Mucosa of gallbladder (tissue), 1 donor: ENCODE data around the gene MARCOL. TPM values are rescaled to one million over a fixed set of nuclear protein-coding genes. Genes with fewer than 3 reads are reported as not detected.

Source experiments
- DNase-seq: peaks from one replicate; pipeline ENCODE4 v3.0.0-alpha.2; 2020; ENCODE audit warnings: low spot score
- total RNA-seq: library from RNA; stranded (reverse); gene quantifications from one replicate; pipeline ENCODE4 v1.2.1, GENCODE V29; 2021
- donor health status: DM: no; HTN: no; CAD: no.

Gene MARCOL, protein sequence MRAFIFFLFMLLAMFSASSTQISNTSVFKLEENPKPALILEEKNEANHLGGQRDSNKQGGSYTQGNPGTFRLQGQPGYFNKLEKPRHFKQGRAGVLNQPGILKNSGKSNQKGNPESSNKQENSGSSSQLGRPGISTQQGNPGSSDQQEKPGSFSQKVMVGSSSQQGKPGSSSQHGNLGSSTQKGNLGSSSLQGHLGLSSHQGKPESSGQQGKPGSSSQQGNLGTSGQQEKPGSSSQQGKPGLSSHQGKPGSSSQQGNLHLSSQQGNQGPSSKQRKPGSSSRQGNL
- not detected for total RNA-seq

GRCh38 chr5:148238418-148238794, at the start of gene MARCOL:
Gene MARCOL (plus strand): TSS chr5:148238525. CDS start chr5:148238598, 73 bp downstream.
- no peak for DNase-seq

DNA sequence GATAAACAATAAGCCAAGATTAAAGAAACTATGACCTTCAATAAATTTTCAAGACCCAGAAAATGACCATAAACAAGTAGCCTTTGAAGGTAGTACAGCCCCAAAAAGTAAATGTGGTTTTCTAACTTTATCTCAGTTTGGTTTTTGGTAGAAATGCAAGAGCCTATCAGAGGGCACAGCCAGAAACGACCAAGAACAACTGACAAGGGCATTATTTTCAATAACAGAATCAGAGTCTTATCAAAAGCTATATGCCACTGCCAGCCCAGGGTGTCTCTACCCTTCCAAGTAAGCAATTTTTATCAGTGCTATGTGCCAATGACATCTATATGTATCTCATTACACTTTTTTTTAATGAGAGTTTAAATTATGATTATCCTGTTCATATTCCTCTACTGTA, 47.3 kb upstream of the MARCOL start:
- DNase-seq = no peak

- no peak for DNase-seq
These were observed 45.1 kb upstream of the MARCOL start for GRCh38 chr5:148193202-148193601.

GRCh38 chr5:148201151-148201550, 37.2 kb upstream of the MARCOL start:
- no peak for DNase-seq

GRCh38 chr5:148202531-148203203, 35.7 kb upstream of the MARCOL start, which contains the start of gene SPINK6:
Gene SPINK6 (plus strand): TSS chr5:148203042. CDS start chr5:148203097, 55 bp downstream.
- no peak for DNase-seq

- no peak for DNase-seq
These were observed 33.1 kb upstream of the MARCOL start for GRCh38 chr5:148205044-148205806.

GRCh38 chr5:148205865-148206264, 32.5 kb upstream of the MARCOL start:
- DNase-seq = no peak

GRCh38 chr5:148206620-148207019, 31.7 kb upstream of the MARCOL start:
- no peak for DNase-seq

- no peak for DNase-seq
These were observed 30.1 kb upstream of the MARCOL start for GRCh38 chr5:148208226-148208625.

GRCh38 chr5:148209151-148209770, 29.1 kb upstream of the MARCOL start:
- no peak for DNase-seq

DNA sequence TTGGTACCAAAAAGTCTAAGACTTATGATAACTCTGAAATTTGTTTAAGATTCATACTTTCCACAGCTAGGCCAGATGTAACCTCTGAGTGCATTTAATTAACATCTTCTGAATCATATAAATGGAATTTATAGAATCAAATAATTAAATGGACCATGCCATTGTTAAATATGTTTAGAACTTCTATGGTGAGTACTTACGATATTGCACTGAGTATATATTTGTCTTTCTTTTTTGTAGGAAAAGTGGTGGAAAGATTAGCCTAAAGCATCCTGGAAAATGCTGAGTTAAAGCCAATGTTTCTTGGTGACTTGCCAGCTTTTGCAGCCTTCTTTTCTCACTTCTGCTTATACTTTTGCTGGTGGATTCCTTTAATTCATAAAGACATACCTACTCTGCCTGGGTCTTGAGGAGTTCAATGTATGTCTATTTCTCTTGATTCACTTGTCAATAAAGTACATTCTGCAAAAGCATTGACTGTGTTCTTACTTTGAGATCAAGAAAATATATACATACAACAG, 23.6 kb upstream of the MARCOL start:
- no peak for DNase-seq

- DNase-seq = no peak
These were observed 16.8 kb upstream of the MARCOL start for GRCh38 chr5:148221508-148221907.

- no peak for DNase-seq
These were observed 14.1 kb upstream of the MARCOL start for GRCh38 chr5:148224117-148224742.

DNA sequence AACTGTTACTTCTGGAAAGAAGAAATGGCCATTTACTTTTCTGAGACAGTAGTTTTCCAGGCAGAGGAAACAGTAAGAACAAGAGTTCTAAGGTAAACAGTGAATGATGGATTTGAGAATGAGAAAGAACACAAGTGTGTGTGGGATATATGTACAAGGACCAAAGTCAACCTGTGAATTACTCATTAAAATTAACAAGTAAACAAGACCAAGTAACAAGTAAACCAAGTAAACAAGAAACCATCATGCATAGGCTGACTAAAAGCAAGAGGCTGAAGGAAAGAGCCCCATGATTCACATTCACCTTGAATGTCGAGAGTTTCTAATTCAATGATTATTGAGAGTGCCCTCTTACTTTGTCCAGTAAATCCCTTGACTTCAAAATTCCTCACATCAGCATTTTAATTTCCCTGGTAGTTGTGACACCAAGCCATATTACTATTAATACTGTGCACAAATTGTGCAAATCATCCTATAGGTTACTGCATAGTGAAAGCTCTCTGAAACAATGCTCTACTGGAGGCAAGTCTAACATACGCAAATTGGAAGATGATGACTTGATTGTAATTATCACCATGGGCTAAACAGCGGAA, 9.8 kb upstream of the MARCOL start:
- DNase-seq = no peak

DNA sequence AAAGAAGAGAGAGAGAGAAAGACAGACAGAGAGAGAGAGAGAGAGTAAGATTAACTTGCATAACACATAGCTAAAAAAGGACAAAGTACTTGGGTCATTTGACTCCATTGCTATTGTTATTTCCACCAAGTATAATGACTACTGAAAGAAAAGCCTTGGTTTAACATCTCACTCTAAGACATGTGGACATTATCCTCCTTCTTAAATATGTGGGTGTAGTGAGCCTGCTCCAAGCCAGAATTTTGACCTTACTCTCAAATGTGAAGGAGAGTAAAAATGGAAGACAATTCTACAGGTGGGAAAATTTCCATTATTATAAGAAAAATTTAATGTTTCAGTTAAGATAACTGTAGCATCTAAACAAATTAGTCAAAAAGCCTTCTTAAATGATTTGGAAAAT, 8.5 kb upstream of the MARCOL start:
- DNase-seq = no peak

- DNase-seq = no peak
These were observed 8.1 kb upstream of the MARCOL start for GRCh38 chr5:148230240-148230639.

DNA sequence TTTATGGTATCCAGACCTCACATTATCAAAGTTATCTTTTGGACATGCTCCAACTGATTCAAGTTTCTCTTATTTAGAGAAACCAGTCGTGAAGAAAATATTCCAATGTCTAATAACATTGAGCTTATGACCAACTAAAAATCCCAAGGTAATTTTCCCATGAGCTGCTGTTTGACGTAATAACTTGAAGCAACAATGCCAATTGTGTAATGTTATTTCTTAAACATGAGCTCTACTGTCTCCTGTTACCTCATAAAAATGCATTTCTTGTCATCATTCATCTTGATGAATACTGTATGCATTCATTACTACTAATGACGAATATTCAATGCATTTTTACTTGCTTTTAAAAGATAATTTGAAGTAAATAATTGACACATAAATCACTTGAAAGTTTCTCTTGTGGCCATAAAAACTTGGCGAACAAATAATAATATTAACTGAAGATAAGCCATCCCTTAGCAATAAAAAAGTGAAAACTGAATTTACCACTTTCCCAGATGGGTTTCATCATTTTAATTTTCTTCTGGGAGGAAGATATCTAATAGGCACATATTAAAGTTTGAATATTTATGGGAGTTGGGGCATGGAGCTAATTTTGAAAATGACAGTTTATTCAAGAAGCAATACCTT, 424 bp upstream of the MARCOL start:
- no peak for DNase-seq

DNA sequence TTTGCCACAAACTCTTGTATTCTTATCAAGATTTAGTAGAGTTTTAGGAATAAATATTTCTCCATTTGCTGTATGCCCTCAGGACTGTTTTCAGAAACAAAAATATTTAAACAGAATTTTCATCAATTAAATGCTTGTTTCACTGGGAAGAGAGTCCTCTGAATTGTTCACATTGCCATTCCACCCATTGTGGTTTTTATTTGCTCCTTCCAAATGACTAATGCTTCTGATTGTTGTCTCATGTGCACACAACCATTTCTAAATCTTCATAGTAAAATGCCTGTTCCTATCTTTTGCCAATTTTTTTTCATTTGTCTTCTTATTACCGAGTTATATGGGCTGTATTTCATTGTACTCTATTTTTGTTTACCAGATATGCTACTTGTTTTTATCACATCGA, 10.6 kb downstream of the MARCOL start:
- DNase-seq = no peak

GRCh38 chr5:148255456-148255855, 17.1 kb downstream of the MARCOL start:
- DNase-seq = no peak

DNA sequence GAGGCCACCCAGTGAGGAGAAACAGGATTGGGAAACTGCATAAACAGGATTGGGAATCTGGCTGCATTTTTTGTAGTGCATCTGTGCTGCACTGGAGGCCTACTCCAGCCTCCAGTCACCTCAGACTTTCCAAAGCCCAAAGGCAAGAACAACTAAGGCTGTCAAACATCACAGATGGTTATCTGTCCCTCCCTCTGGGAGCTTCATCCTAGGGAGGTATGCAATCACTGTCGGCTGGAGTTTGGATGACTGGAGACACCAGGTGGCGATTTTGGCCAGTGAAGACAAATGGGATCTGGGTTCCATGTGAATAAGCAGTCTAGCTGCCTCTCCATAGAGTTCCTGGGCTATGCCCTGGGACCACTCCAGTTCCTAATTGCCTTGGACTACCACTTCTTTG, 21.0 kb downstream of the MARCOL start:
- DNase-seq = no peak

DNA sequence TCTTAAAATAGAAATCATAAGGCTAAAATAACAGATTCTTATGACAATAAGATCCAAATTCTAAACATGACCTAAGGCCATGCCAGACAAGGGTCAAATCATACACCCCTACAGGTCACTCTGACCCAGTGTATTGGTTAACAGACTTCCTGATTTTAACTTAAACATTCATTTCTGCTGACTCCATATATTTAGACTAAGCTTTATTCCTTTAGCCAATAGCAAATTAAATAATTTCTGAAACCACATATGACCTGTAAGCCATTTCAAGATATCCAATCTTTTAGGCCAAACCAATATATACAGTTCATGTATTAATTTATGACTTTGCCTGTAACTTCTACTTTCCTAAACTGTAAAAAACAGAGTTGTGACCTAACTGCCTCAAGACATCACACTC, 22.9 kb downstream of the MARCOL start:
- DNase-seq = no peak
